PC-9 (cell line): ENCODE measurements around the gene IQSEC1. TPM values are rescaled to one million over a fixed set of nuclear protein-coding genes. Genes with fewer than 3 reads are reported as not detected.

Experiments used
- BruUV-seq: library from RNA; stranded (reverse); fragments of 400-500 nt; replicated peaks from 2 replicates; lab custom pipeline; 2021; lab: Mats Ljungman, UMichigan
- CTCF ChIA-PET: fragments of 300-600 bp; sonication (Branson Sonifier 250); formaldehyde crosslinking; loops from one replicate; lab custom pipeline; 2022; ENCODE audit warnings: antibody characterized with exemption; lab: Charles Lee
- POLR2A ChIA-PET: fragments of 300-600 bp; sonication (Branson Sonifier 250); formaldehyde crosslinking; loops from one replicate; lab custom pipeline; 2022; ENCODE audit warnings: antibody characterized with exemption; ENCODE audit not compliant: unreplicated experiment; lab: Charles Lee
- DNase-seq, 2 experiments: peaks; one replicate each; pipeline versions ENCODE4 v3.0.0 to v3.0.0-alpha.2; 2015 to 2022; ENCODE audit warnings: mixed read lengths in 1 of 2
- H2AFZ ChIP-seq: fragments of 200-600 bp; sonication (generic); 2 replicates; pipeline ENCODE4 v1.8.1; 2017; ENCODE audit warnings: antibody characterized with exemption
- H3F3A ChIP-seq: fragments of 200-600 bp; sonication (generic); 2 replicates; pipeline ENCODE4 v1.8.1; 2017; ENCODE audit warnings: antibody characterized with exemption, mild to moderate bottlenecking, low read depth; ENCODE audit not compliant: insufficient read depth
- H3K27ac ChIP-seq: fragments of 200-600 bp; sonication (generic); 2 replicates; pipeline ENCODE4 v1.6.1; 2016; ENCODE audit warnings: mixed run types
- H3K27me3 ChIP-seq: fragments of 200-600 bp; sonication (generic); 2 replicates; pipeline ENCODE4 v1.6.1; 2016; ENCODE audit warnings: low read depth, mixed run types; ENCODE audit not compliant: insufficient read depth
- H3K36me3 ChIP-seq: fragments of 200-600 bp; sonication (generic); 2 replicates; pipeline ENCODE4 v1.6.1; 2016; ENCODE audit warnings: low read depth, mixed run types
- H3K4me1 ChIP-seq: fragments of 200-600 bp; sonication (generic); replicated peaks from 2 replicates; pipeline ENCODE4 v1.6.1; 2016; ENCODE audit warnings: mixed run types; ENCODE audit not compliant: insufficient read depth
- H3K4me2 ChIP-seq: fragments of 200-600 bp; sonication (generic); 2 replicates; pipeline ENCODE4 v1.6.1; 2017; ENCODE audit warnings: mixed run types
- H3K4me3 ChIP-seq: fragments of 200-600 bp; sonication (generic); 2 replicates; pipeline ENCODE4 v1.6.1; 2016; ENCODE audit warnings: mixed run types
- H3K79me2 ChIP-seq: fragments of 200-600 bp; sonication (generic); 2 replicates; pipeline ENCODE4 v1.6.1; 2017; ENCODE audit warnings: low read depth, mixed run types
- H3K9me2 ChIP-seq: fragments of 200-600 bp; sonication (generic); 2 replicates; pipeline ENCODE4 v1.8.1; 2017; ENCODE audit warnings: mild to moderate bottlenecking; ENCODE audit not compliant: insufficient read depth
- H3K9me3 ChIP-seq: fragments of 200-600 bp; sonication (generic); 2 replicates; pipeline ENCODE4 v1.8.1; 2016; ENCODE audit warnings: low read depth; ENCODE audit not compliant: insufficient read depth
- H4K20me1 ChIP-seq: fragments of 200-600 bp; sonication (generic); 2 replicates; pipeline ENCODE4 v1.8.1; 2017; ENCODE audit not compliant: insufficient read depth
- CTCF ChIP-seq: fragments of 200-600 bp; sonication (generic); conservative IDR thresholded peaks from 2 replicates; pipeline ENCODE4 v1.6.1; 2017; ENCODE audit warnings: mixed run types, antibody characterized with exemption, mild to moderate bottlenecking, moderate library complexity
- EZH2 ChIP-seq: fragments of 200-600 bp; sonication (generic); IDR thresholded peaks from 2 replicates; pipeline ENCODE4 v1.8.0; 2017; ENCODE audit warnings: antibody characterized with exemption, low read depth
- intact Hi-C: fragments of 100-400 bp; cut with micrococcal nuclease; formaldehyde crosslinking; loops from one replicate; pipeline ENCODE4 v1.10.0; 2022; ENCODE audit not compliant: unreplicated experiment
- total RNA-seq: library from RNA; stranded (reverse); gene quantifications from 2 replicates; pipeline ENCODE4 v1.2.3, GENCODE V29; 2021

The IQSEC1 gene
- total RNA-seq, 1 experiment from 2014 or later: 30.7 TPM

DNA sequence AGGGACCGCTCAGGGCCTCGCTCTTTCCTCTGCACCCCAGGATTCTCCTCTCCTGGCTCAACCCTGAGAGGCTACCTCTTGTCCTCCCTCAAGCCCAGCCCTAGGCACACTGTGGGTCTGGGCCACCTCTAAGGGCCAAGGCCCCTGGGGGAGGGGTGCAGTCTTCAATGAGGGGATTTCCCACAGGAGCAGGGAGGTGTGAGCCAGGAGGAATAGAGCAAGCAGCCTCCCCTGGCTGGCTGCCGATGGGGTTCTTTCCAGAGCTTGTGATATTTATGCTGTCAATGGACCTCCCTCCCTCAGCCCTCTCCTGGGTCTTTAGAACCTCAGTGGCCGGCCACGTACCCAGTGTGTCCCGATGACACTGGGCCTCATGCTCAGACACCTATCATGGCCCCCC, 132.4 kb downstream of the IQSEC1 start:
- Histone ChIP-seq H3K9me2 (no peaks in the 10 kb centered on the region), H3K79me2 (peaks cover 5% of the 10 kb centered on the region; the same call in 1 of the 2 replicates), H3K4me3 (no peak overlapping the region), H4K20me1 (peaks cover 29% of the 10 kb centered on the region), H3K27ac (no peak overlapping the region), H3K4me1 (no peaks in the 10 kb centered on the region; the same call in 1 of the 2 replicates), H3K4me2 (no peak overlapping the region), H3F3A (no peaks in the 10 kb centered on the region; the same call in 1 of the 2 replicates), H2AFZ (no peak overlapping the region), H3K9me3 (no peaks in the 10 kb centered on the region), H3K27me3 (no peaks in the 10 kb centered on the region), H3K36me3 (peaks cover 5% of the 10 kb centered on the region; the same call in 1 of the 2 replicates)
- ChIA-PET CTCF (no interaction called here), POLR2A (no interaction called here)
- intact Hi-C loops: no loop called here
- BruUV-seq: no TSS peak
- no peak for DNase-seq
- TF ChIP-seq EZH2: no peak
- TF ChIP-seq CTCF: no peak

DNA sequence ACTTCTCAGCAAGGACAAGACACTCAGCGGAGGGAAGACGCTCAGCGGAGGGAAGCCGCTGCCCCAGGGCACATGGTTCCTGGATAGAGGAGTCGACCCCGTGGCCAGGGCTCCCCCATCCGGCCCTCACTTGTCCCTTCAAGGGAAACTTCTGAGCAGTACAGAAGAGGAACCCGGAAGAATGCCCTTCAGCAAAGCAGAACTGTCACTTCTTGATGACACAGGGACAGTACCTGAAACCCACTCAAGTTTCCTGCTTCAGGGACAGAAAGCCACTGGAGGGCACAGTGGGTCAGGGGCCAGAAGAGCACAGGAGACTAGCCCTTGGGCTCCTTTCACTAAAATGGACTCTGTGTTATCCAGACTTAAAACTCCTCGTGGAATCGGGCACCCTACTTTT, 134.1 kb downstream of the IQSEC1 start:
- Histone ChIP-seq H2AFZ (no peak overlapping the region), H3K27ac (no peak overlapping the region), H4K20me1 (peaks cover 20% of the 10 kb centered on the region), H3K4me3 (no peak overlapping the region), H3K36me3 (peaks cover 5% of the 10 kb centered on the region; the same call in 1 of the 2 replicates), H3K9me3 (no peaks in the 10 kb centered on the region), H3K9me2 (no peaks in the 10 kb centered on the region), H3F3A (no peaks in the 10 kb centered on the region; the same call in 1 of the 2 replicates), H3K4me2 (no peak overlapping the region), H3K79me2 (no peaks in the 10 kb centered on the region), H3K27me3 (no peaks in the 10 kb centered on the region), H3K4me1 (no peaks in the 10 kb centered on the region)
- ChIA-PET CTCF (no interaction called here), POLR2A (no interaction called here)
- intact Hi-C loops: no loop called here
- no peak for TF ChIP-seq CTCF
- no peak for TF ChIP-seq EZH2
- no peak for DNase-seq
- no TSS peak for BruUV-seq

- H3K9me2 ChIP-seq: no peaks in the 10 kb centered on the region
- ChIA-PET CTCF (no interaction called here), POLR2A (no interaction called here)
- H3F3A ChIP-seq: no peaks in the 10 kb centered on the region; the same call in 1 of the 2 replicates
- no peaks in the 10 kb centered on the region for H3K4me1 ChIP-seq
- peaks cover 22% of the 10 kb centered on the region for H4K20me1 ChIP-seq
- no peak for DNase-seq
- H3K9me3 ChIP-seq: no peaks in the 10 kb centered on the region
- TF ChIP-seq CTCF (no peak), EZH2 (no peak)
- no peak overlapping the region for H3K4me3 ChIP-seq
- no peak overlapping the region for H3K4me2 ChIP-seq
- H2AFZ ChIP-seq: no peak overlapping the region
- intact Hi-C loops: no loop called here
- no peaks in the 10 kb centered on the region for H3K27me3 ChIP-seq
- H3K79me2 ChIP-seq: no peaks in the 10 kb centered on the region
- no peak overlapping the region for H3K27ac ChIP-seq
- H3K36me3 ChIP-seq: peaks cover 5% of the 10 kb centered on the region; the same call in 1 of the 2 replicates
- no TSS peak for BruUV-seq
Measured at GRCh38 chr3:12938258-12938711, 134.9 kb downstream of the IQSEC1 start.
